Kidney epithelial cell (primary cell): ENCODE data around the gene MCC. TPM values are rescaled to one million over a fixed set of nuclear protein-coding genes. Genes with fewer than 3 reads are reported as not detected.

ENCODE experiments used
- DNase-seq: peaks from one replicate; pipeline ENCODE4 v3.0.0-alpha.2; 2010; ENCODE audit warnings: low read depth
- H3K27me3 ChIP-seq: 2 replicates; pipeline ENCODE4 v1.6.0; 2011; ENCODE audit warnings: low read length; ENCODE audit not compliant: control insufficient read depth, insufficient read depth
- H3K36me3 ChIP-seq: 2 replicates; pipeline ENCODE4 v1.5.1; 2011; ENCODE audit warnings: low read length; ENCODE audit not compliant: control insufficient read depth, insufficient read depth
- H3K4me3 ChIP-seq: 2 replicates; pipeline ENCODE4 v1.5.1; 2011; ENCODE audit warnings: low read depth, mild to moderate bottlenecking, control low read depth, low read length
- CTCF ChIP-seq: IDR thresholded peaks from 2 replicates; pipeline ENCODE4 v1.5.1; 2011; ENCODE audit warnings: mild to moderate bottlenecking, moderate library complexity, low read length, control low read depth, inconsistent platforms; ENCODE audit not compliant: insufficient read depth, poor library complexity, severe bottlenecking
- total RNA-seq: library from RNA; depleted of rRNA; stranded (reverse); fragments of >200 nt; gene quantifications from 2 replicates; pipeline ENCODE4 v1.2.3, GENCODE V29; 2015

Gene MCC
- total RNA-seq, 1 donor from 2014 or later, result 16.7 TPM

DNA sequence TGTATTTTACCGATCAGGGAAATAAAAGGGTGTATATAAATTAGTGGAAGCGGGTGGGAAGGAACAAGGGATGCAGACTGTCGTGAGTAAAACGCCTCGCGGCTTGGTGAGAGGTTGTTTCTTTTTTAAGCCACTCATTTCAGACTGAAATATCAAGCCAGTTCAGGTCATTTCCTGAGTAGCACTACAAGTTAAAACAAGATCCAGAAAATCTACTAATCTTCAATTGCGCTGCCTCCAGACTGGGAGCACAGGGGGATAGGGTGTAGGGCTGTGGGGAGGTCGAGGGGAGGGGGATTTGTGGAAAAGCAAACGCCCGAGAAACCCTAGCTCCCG is 194.3 kb downstream of the MCC start:
- Histone ChIP-seq H3K27me3 (no peaks in the 10 kb centered on the region), H3K4me3 (peak overlapping the region; percentile 66), H3K36me3 (no peaks in the 10 kb centered on the region)
- no peak for DNase-seq
- no peak for TF ChIP-seq CTCF

DNA sequence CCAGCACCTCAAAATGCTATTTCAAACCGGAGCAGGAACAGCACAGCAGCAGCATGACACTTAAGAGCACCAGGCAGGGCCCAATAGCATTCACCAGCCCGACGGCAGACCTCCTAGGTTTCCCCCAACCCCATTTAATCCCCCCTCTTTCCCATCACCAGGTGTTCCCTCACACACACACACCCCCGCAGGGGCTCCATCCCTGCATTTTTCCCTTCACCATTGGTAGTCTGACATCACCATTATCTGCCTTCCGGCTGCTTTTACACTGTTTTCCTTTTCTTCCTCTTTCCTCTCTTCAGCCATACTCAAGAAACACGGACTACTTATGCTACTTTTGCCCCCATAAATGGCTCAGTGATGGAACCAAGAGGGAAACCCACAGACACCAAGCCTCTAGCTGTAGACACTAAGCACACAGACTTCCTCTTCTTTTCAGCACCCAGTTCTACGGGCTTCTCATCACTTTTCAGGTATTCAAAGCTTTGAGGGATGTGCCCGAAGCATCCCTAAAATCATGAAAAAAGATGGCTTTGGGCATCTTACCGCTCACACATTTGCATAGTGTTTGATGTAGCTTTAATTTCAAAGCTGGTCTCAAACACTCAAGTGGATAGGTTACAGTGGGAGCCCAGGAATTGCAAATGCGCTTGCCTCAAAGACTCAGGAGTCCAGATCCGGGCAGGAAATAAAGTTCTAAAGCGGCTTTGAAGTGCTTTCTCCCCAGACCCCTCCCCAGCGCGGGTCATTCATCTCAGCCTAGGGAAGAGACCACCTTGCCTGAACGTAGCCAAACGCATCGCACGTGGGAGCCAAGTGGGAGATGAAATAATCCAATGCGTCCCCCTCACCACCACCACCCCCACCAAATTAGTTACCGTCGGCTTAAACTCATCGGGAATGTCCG is 194.9 kb downstream of the MCC start:
- TF ChIP-seq CTCF, result no peak
- Histone ChIP-seq H3K4me3 (peak overlapping the region; percentile 66), H3K36me3 (no peaks in the 10 kb centered on the region), H3K27me3 (no peaks in the 10 kb centered on the region)
- DNase-seq, result no peak

DNA sequence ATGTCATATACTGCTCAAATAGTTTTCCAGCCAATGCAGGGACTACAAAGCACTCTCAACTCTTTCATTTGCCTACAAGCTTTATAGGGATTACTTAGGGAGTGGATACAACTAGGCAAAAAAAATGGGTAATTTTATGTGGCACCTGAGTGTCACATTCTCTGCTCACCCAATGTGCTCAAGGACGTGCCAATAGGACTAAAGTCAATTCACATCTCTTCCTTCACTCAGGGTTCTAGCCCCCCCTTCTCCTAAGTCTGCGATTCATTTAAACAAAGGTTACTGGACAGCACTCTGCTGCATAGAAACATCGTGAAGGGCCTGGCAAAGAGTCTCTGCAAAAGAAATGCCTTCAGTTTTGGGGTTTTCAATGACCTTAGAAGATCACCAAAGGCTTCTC is 195.8 kb downstream of the MCC start:
- no peak for TF ChIP-seq CTCF
- no peak overlapping the region for H3K4me3 ChIP-seq

GRCh38 chr5:113283558-113283957 is 204.7 kb downstream of the MCC start:
- no peaks in the 10 kb centered on the region for H3K27me3 ChIP-seq
- DNase-seq, result no peak
- no peaks in the 10 kb centered on the region for H3K36me3 ChIP-seq
- TF ChIP-seq CTCF, result no peak
- H3K4me3 ChIP-seq, result no peak overlapping the region

More for the DNA sequence above, 195.8 kb downstream of the MCC start:
- no peak for DNase-seq
- Histone ChIP-seq H3K36me3 (no peaks in the 10 kb centered on the region), H3K27me3 (no peaks in the 10 kb centered on the region)

DNA sequence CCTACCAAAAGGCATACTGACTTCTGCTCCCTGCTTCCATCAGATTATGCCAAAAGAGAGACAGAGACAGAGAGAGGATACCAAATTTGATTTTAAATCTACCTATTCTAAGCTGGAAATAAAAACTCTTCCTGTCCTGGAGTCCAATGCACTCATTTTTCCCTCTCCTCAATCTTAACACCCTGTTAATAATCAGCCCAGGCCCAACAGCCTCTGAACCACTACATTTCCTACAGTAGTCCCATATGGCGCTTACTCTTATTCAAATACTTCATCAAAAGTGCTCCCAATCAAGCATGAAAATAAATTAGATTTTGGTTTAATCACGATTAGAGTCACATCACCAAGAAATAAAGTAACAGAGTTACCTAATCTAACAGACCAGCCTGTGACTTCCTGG is 205.8 kb downstream of the MCC start:
- no peak for TF ChIP-seq CTCF
- DNase-seq, result no peak

DNA sequence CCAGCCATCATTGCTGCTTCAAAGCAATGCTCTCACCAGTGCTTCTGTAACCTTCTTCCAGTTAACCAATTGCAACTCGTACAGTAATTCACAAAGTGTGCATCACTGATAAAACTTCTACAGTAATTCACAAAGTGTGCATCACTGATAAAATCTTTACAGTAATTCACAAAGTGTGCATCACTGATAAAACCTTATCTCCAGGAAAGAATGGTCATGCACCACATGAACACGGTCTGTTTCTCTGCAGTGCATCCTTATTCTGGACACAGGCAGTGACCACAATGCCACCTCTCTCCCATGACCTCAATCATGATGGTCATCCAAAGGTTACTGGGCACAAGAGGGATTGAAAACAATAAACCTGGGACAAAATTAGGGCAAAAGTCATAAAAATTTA is 207.1 kb downstream of the MCC start:
- no peak overlapping the region for H3K4me3 ChIP-seq
- H3K27me3 ChIP-seq, result no peaks in the 10 kb centered on the region
- no peak for DNase-seq
- TF ChIP-seq CTCF, result no peak
- H3K36me3 ChIP-seq, result no peaks in the 10 kb centered on the region

More for the DNA sequence above, 205.8 kb downstream of the MCC start:
- Histone ChIP-seq H3K27me3 (no peaks in the 10 kb centered on the region), H3K36me3 (no peaks in the 10 kb centered on the region), H3K4me3 (no peak overlapping the region)
